Hepatic stellate cell (primary cell): ENCODE measurements around the gene ZNF334.

ENCODE experiments used
- DNase-seq: peaks from one replicate; pipeline ENCODE4 v3.0.0; 2011; ENCODE audit warnings: low spot score

Gene ZNF334

DNA sequence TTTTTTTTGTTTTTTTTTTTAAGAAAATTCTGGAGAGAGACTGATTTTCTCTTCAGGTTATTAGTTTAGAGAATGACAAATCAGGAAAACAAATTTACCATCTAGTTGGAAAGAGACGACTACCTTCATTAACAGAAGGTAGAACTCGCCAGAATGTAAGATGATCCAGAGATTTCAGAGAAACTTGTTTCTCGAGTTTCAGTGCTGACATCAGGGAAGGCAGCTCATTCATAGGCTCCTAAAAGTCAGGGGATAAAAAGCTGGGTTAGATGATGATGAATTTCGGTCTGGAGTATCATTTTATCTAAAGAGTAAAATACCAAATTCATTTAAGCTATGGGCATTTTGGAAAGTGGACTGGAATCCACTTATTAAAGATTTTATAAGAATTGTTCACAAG is 27.9 kb downstream of the ZNF334 start:
- no peak for DNase-seq

DNA sequence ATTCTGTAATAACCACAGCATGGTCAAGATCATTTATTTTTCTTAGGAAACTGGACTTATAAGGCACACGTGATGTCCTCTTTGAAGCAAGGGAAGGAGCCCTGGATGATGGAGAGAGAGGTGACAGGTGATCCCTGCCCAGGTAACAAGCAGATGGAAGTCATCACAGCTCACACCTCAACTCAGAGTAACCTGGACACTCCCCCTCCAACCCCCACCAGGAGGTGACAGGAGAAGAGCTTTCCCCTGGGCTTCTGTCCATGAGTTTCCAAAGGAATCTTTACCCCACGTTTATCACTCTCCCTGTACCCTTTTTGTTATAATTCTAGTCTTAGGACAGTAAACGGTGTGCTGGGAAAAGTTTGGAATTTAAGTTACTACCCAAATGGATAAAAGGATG is 28.4 kb downstream of the ZNF334 start:
- no peak for DNase-seq

DNA sequence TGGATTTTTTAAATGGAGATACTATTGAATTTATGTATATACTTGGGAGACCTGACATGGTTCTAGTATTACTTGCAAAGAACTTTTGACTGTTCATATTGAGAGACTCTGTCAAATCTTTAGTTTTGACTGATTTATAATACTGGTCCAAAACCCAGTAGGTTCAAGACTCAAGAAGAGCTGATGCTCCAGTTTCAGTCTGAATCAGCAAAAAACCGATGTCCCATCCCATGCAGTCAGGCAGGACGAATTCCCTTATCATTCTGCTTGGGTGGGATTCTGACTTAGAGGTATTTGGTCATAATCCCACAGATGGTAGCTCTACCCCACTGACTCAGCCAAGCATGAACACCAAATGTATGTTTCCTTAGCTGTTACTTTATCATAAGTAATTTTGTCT is 29.5 kb downstream of the ZNF334 start:
- no peak for DNase-seq

DNA sequence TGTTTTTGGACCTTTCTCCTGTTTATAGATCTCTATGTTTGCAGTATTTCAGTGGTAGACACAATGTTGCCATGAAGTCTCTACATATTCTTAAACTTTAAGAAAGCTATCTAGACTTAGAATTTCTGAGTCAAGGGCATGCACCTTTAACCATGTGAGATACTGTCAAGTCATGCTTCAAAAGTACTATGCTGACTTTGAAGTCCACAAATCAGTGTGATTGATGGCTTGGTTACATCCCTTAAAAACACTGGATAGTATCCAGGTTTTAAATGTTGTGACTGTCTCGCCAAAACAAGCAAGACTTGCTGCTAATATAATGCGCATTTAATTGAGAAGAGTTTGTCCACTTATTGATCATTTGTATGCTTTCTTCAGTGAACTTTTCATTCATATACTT is 30.5 kb downstream of the ZNF334 start:
- DNase-seq: no peak

DNA sequence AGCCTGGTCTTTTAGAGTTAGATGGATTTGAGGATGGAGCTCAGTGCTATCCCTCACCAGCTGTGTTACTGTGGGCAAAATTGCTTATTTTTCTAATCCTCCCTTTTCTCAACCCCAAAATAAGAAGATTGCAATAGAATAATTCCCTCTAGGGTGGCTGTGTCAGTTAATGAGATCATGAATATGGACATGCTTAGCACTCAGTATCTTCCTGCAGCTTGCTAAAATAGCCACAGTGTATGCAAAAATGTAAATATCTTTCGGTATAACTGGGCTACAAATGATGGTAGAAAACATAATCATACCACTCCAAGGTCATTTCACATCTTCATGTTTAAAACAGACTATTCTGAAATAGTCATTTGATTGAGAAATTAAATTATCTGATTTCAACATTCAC is 35.7 kb downstream of the ZNF334 start:
- DNase-seq: no peak

DNA sequence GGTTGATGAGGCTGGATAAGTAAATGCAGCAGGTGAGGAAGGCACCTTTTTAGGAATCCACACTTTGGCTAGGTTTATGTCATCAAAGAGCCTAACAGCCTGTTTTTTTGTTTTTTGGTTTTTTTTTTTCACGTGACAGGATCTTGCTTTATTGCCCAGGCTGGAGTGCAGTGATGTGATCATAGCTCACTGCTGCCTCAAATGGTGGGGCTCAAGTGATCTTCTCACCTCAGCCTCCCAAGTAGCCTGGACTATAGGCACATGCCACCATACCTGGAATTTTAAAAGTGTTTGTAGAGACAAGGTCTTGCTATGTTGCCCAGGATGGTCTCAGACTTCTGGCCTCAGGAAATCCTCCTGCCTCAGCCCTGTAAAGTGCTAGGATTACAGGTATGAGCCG is 36.1 kb downstream of the ZNF334 start:
- no peak for DNase-seq

DNA sequence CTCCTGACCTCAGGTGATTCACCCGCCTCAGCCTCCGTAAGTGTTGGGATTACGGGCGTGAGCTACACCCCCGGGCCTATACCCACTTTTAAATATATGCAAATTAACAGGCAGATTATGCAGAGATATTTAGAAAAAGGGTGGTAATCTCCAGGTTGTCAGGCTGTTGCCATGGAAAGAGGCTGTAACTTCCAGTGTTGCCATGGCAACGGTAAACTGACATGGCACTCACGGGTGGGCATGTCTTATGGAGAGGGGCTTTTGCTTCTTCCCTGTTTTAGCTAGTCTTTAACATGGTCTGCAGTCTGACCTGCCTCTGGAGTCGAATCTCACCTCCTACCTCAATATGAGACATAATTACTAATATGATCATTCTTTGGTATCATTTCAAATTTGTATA is 44.9 kb downstream of the ZNF334 start:
- DNase-seq: no peak

DNA sequence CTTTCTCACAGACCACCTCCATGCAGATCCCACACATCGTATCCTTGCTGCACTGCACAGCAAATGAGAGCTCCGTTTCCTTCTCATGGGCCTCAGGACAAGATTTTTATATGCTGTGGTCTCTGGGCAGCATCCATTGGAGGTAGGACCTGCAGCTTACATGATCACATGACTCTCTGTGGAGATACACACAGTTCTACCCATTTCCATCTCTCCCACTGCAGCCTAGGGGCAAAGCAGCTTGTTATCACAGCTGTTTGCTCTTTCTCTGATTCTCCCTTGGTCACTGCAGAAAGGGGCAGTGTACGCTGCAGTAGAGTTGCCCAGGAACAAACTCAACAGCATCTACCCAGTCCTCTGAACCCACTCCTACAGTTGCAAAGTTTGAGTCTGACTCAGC is 48.9 kb downstream of the ZNF334 start:
- no peak for DNase-seq

DNA sequence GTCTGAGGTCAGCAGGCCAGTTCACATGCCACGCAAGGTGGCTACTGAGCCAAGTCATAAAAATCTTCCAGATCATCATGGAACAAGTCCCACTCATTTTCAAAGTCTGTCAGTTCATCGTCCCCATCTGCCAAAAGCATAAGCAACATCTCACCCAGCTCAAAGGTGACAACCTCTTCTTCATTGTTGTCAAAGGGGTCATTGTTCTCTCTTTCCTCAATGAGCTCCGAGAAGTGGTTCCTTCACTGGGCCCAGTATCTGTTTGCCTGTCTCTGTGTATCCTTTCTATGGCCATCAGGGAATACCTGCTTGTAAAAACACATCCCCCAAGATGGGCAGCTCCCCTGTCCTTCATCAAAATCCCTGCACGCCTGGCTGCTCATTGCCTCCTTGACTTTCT is 49.5 kb downstream of the ZNF334 start:
- DNase-seq: no peak

DNA sequence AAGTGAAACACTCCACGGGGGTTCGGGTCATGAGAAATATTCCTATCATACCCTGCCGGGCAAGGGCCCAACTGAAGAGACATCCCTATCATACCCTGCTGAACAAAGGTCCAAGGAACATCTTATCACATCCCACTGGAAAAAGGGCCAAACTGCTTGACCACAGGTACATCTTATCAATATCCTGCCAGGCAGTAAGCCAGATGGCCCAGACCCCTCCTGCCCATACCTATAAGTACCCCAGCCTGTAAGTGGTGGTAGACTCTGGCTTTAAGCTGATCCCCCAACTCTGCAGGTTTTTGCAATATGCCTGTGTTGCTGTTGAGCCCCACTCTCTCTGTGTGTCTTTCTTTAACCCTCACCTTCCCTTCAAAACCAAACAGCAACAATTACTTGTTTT is 51.6 kb downstream of the ZNF334 start:
- DNase-seq: no peak

DNA sequence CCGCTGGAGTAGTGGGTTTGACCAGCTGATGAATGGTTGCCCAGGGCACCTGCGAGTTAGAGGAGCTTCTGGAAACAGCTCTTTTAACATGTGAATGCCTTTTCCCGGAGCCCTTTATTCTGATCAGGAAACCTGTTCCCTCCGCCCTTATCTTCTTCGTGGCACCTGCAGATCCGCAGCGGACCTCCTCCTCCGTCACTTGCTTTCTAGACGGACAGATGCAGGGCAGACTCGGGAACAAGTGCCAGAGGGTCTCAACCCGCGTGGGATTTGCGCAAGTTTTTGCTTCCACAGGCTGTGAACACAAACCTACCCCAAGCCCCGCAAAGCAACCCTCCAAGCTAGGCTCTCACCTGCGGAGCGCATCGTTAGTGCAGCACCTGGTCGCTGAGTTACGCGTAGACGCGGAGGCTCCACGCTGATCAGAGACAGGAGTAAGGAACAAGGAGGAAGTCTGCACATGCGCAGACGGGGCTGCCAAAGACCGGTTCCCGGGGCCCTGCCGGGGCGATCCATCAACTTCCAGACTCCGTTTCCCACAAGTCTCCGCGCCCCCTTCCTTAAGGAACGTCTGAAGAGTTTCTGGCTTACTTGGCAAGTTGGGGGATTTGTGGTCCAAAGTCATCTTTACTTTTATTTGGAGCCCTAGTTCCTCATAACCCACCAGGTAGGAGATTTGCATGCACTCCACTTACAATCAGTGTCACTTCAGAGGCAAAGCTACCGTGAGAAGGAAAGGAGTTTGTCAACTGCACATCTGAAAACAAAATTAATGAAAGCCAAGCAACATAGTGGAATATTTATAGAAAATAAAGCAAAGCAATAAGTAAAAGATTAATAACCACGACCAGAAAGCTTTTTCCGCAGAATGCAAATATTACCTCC is 54.3 kb downstream of the ZNF334 start:
- DNase-seq: no peak

DNA sequence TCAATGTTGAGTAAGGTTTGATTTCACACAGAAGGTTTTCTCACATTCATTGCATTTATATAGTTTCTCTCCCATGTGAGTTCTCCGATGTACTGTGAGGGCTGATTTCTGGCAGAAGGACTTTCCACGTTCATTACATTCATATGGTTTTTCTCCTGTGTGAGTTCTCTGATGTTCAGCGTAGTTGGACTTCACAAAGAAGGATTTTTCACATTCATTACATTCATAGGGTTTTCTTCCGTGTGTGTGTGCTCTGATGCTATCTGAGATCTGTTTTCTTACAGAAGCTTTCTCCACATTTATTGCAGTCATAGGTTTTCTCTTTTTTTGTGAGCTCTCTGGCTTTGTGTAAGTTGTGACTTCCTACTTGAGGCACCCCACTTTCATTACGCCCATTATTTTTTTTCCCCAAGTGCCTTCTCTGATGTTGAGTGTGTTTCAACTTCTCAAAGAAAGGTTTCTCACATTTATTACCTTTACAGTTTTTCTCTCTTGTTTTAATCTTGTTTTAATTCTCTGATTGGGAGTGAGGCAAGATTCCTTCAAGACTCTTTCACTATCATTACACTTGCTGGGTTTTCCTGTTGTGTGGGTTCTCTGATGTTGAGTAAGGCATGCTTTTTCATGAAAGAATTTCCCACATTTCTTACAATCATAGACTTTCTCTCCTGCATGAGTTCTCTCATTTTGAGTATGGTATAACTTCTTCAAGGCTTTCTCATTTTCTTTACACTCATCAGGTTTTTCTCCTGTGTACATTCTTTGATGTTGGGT is 56.9 kb downstream of the ZNF334 start:
- DNase-seq: no peak

DNA sequence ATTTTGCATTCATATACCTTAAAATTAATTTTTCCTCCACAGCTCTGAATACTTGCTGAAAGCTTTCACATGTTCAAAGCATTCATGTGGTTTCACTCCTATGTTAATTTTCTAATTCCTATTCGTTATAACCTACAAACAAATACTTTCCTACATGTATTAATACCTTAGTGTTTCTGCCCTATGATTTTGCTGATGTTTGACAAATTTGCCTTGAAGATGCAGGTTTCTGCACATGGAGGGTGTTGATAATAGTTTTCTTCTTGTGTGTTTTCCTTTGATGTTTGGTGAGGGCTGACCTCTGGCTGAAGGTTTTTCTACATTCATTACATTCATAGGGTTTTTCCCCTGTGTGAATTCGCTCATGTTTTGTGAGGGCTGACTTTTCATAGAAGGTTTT is 57.6 kb downstream of the ZNF334 start:
- DNase-seq: no peak
